ENCODE results near the gene TIGD3.

Gene TIGD3

GRCh38 chr11:65366340-65366773 lies 11.8 kb downstream of the TIGD3 start:
- H3K4me3 ChIP-seq (ENCODE audit: low read depth, low read length): no peak overlapping the region
- TF ChIP-seq CTCF (IDR thresholded peaks at IDR 0.05; ENCODE audit: control insufficient read depth, extremely low read depth, insufficient read depth): peak; percentile 70
- DNase-seq (ENCODE audit: low read depth): peak; percentile 58

GRCh38 chr11:65370659-65371049 lies 16.1 kb downstream of the TIGD3 start:
- no peak overlapping the region for H3K4me3 ChIP-seq (ENCODE audit: low read depth, low read length)
- DNase-seq (ENCODE audit: low read depth): no peak
- TF ChIP-seq CTCF (IDR thresholded peaks at IDR 0.05; ENCODE audit: control insufficient read depth, extremely low read depth, insufficient read depth): no peak

- no peak overlapping the region for H3K4me3 ChIP-seq (ENCODE audit: low read depth, low read length)
- TF ChIP-seq CTCF (IDR thresholded peaks at IDR 0.05; ENCODE audit: control insufficient read depth, extremely low read depth, insufficient read depth): no peak
- DNase-seq (ENCODE audit: low read depth): no peak
These were observed 19.5 kb downstream of the TIGD3 start for GRCh38 chr11:65373839-65374580.

GRCh38 chr11:65375012-65375411 lies 20.5 kb downstream of the TIGD3 start:
- no peak for TF ChIP-seq CTCF (IDR thresholded peaks at IDR 0.05; ENCODE audit: control insufficient read depth, extremely low read depth, insufficient read depth)
- DNase-seq (ENCODE audit: low read depth): peak; percentile 18
- no peak overlapping the region for H3K4me3 ChIP-seq (ENCODE audit: low read depth, low read length)

GRCh38 chr11:65376138-65376713 lies 21.7 kb downstream of the TIGD3 start:
- DNase-seq (ENCODE audit: low read depth): no peak
- no peak overlapping the region for H3K4me3 ChIP-seq (ENCODE audit: low read depth, low read length)
- no peak for TF ChIP-seq CTCF (IDR thresholded peaks at IDR 0.05; ENCODE audit: control insufficient read depth, extremely low read depth, insufficient read depth)

DNA sequence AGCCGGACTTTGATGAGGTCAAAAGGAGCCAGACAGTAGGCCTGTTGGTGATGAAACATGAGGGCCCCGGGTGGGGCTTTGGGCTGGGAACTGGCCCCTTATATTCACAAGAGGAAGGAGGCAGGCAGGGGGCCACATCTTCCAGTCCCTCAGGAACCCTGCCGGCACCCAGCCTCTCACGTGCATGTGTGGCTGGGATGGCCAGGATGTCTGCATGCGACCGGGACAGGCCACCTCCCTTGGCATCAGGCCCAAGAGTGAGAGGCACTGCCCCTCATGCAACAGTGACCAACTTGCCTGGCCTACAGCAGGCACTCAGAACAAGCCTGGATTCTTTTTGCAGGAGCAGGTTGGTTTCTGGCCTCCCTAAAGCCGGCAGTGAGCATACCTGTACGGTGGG lies 22.5 kb downstream of the TIGD3 start:
- no peak for DNase-seq (ENCODE audit: low read depth)
- no peak overlapping the region for H3K4me3 ChIP-seq (ENCODE audit: low read depth, low read length)
- TF ChIP-seq CTCF (IDR thresholded peaks at IDR 0.05; ENCODE audit: control insufficient read depth, extremely low read depth, insufficient read depth): no peak

Data from LNCaP clone FGC (cell line).